K562 (cell line): ENCODE data around the gene SFXN5.

Experiments
- ARNT ChIP-seq, 2 experiments: fragments of 450-650 bp; IDR thresholded peaks; 2 replicates each; pipeline ENCODE4 v1.6.1; 2016; ENCODE audit warnings: mild to moderate bottlenecking in 1 of 2
- CBX5 ChIP-seq: IDR thresholded peaks from 2 replicates; pipeline ENCODE4 v1.6.1; 2014; ENCODE audit warnings: low read depth, borderline replicate concordance
- COPS2 ChIP-seq: fragments of 450-650 bp; conservative IDR thresholded peaks from 2 replicates; pipeline ENCODE4 v1.6.1; 2016; ENCODE audit warnings: mild to moderate bottlenecking, moderate library complexity
- CREB1 ChIP-seq, 2 experiments: sonication (generic) in 1 of 2; formaldehyde crosslinking in 1 of 2; IDR thresholded peaks; 2 replicates each; pipeline versions ENCODE4 v1.6.1 to v1.8.0; 2012 to 2022; ENCODE audit warnings: inconsistent platforms in 1 of 2, mild to moderate bottlenecking in 1 of 2, missing genetic modification reagents in 1 of 2, moderate library complexity in 1 of 2
- CUX1 ChIP-seq: fragments of 200-800 bp; sonication (Bioruptor generic); IDR thresholded peaks from 2 replicates; pipeline ENCODE4 v1.6.1; 2016; ENCODE audit warnings: missing genetic modification characterization, missing compliant biosample characterization
- FOXJ3 ChIP-seq: sonication (generic); formaldehyde crosslinking; IDR thresholded peaks from 2 replicates; pipeline ENCODE4 v1.4.0; 2020; ENCODE audit warnings: mild to moderate bottlenecking, missing genetic modification reagents
- FOXK2 ChIP-seq, 2 experiments: fragments of 450-650 bp; IDR thresholded peaks in 1 of 2; conservative IDR thresholded peaks in 1 of 2; 2 replicates each; pipeline ENCODE4 v1.6.1; 2016; ENCODE audit warnings: low read depth in 2 of 2, mild to moderate bottlenecking in 1 of 2
- LEF1 ChIP-seq: fragments of 450-650 bp; IDR thresholded peaks from 2 replicates; pipeline ENCODE4 v1.6.1; 2016; ENCODE audit warnings: mild to moderate bottlenecking
- MAZ ChIP-seq, 2 experiments: fragments of 450-650 bp in 1 of 2; sonication (generic) in 1 of 2; formaldehyde crosslinking; IDR thresholded peaks in 1 of 2; conservative IDR thresholded peaks in 1 of 2; 2 replicates each; pipeline versions ENCODE4 v1.4.0 to v1.5.0; 2020; ENCODE audit warnings: mild to moderate bottlenecking in 1 of 2, missing genetic modification reagents in 1 of 2
- YY1 ChIP-seq, 3 experiments: IDR thresholded peaks; 2 replicates each; pipeline ENCODE4 v1.6.1; 2011; ENCODE audit warnings: low read length in 2 of 3, mild to moderate bottlenecking in 2 of 3, moderate library complexity in 2 of 3, borderline replicate concordance in 1 of 3, control low read depth in 1 of 3, low read depth in 1 of 3; ENCODE audit not compliant: insufficient read depth in 3 of 3, insufficient replicate concordance in 2 of 3, control insufficient read depth in 1 of 3, insufficient read length in 1 of 3; ENCODE audit errors: extremely low read depth in 1 of 3
- ZBTB43 ChIP-seq: sonication (generic); formaldehyde crosslinking; IDR thresholded peaks from 2 replicates; pipeline ENCODE4 v1.8.0; 2023; ENCODE audit warnings: mild to moderate bottlenecking, missing genetic modification reagents
- ZFP36 ChIP-seq: fragments of 150-350 bp; IDR thresholded peaks from 2 replicates; pipeline ENCODE4 v1.6.1; 2018; ENCODE audit warnings: low read length, low read depth; ENCODE audit not compliant: partially characterized antibody
- ZNF766 ChIP-seq: fragments of 200-800 bp; sonication (Bioruptor generic); conservative IDR thresholded peaks from 2 replicates; pipeline ENCODE4 v1.6.1; 2016; ENCODE audit warnings: missing genetic modification characterization, missing compliant biosample characterization

GRCh38 chr2:72926811-72927465, 144.6 kb downstream of the SFXN5 start:
- TF ChIP-seq ZFP36 (no peak), CREB1 (IDR thresholded peaks at IDR 0.05) (no peak), CREB1 (CRISPR knock-in tag; IDR thresholded peaks at IDR 0.05) (no peak), FOXJ3 (CRISPR knock-in tag) (no peak), LEF1 (no peak), ARNT (IDR thresholded peaks at IDR 0.05) (no peak), CUX1 (CRISPR knock-in tag) (no peak), ZNF766 (CRISPR knock-in tag) (no peak), CBX5 (no peak), YY1 (IDR thresholded peaks at IDR 0.05; ENCODE audit: borderline replicate concordance in 1 of 3, control insufficient read depth in 1 of 3, extremely low read depth in 1 of 3, insufficient read depth in 3 of 3, insufficient read length in 1 of 3, insufficient replicate concordance in 2 of 3, low read depth in 1 of 3, low read length in 2 of 3) (no peak), COPS2 (no peak), FOXK2 (conservative IDR thresholded peaks at IDR 0.05 in 1 of 2, IDR thresholded peaks at IDR 0.05 in 1 of 2; ENCODE audit: low read depth in 2 of 2) (no peak), ZBTB43 (CRISPR knock-in tag) (no peak), MAZ (CRISPR knock-in tag; conservative IDR thresholded peaks at IDR 0.05 in 1 of 2, IDR thresholded peaks at IDR 0.05 in 1 of 2) (no peak)
